Measurements from ENCODE around the gene ALDH18A1. TPM values are rescaled to one million over a fixed set of nuclear protein-coding genes. Genes with fewer than 3 reads are reported as not detected.
A peak's percentile ranks its signal among the peaks of the same experiment; 100 is the strongest.

ALDH18A1 gene
- total RNA-seq, 1 experiment from 2014 or later: 87.6 TPM

DNA sequence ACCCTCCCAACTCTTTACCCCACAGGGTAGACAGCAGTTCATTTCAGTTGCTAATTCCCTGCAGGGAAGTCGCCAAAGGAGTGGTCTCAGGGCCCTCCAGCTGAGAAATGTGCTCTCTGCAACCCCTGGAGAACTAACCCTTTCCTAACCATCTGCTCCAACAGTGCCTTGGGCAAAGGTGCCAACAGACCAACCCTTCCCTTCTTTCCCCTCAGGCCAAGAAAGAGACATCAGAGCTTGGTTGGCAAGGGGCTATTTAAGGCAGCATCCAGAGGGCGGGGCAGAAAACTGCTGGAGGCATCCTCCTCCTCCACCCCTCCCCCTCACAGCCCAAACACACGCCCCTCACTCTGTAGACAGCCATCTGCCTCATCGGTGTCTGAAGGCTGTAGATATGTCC, 97.0 kb downstream of the ALDH18A1 start:
- TF ChIP-seq JUND (IDR thresholded peaks at IDR 0.05) (no peak), SP1 (IDR thresholded peaks at IDR 0.05; ENCODE audit: low read depth) (no peak), EZH2phosphoT487 (IDR thresholded peaks at IDR 0.05; ENCODE audit: borderline replicate concordance) (no peak), YY1 (IDR thresholded peaks at IDR 0.05; ENCODE audit: extremely low read depth, insufficient replicate concordance, low read depth, low read length) (no peak), ZFX (IDR thresholded peaks at IDR 0.05) (no peak), CBX3 (IDR thresholded peaks at IDR 0.05; ENCODE audit: low read depth) (no peak), EZH2 (IDR thresholded peaks at IDR 0.05) (no peak), TCF7L2 (IDR thresholded peaks at IDR 0.05; ENCODE audit: borderline replicate concordance, extremely low read depth, insufficient read depth, insufficient read length) (no peak), POLR2A (IDR thresholded peaks at IDR 0.05; ENCODE audit: borderline replicate concordance, extremely low read depth, insufficient read depth, insufficient read length) (no peak), EGR1 (IDR thresholded peaks at IDR 0.05; ENCODE audit: low read depth) (no peak), SRF (IDR thresholded peaks at IDR 0.05; ENCODE audit: low read depth) (no peak), RAD21 (IDR thresholded peaks at IDR 0.05; ENCODE audit: low read depth) (no peak), FOSL1 (IDR thresholded peaks at IDR 0.05; ENCODE audit: low read depth) (no peak), CEBPB (IDR thresholded peaks at IDR 0.05; ENCODE audit: low read depth) (no peak), SIN3A (IDR thresholded peaks at IDR 0.05; ENCODE audit: low read depth) (no peak)
- TF ChIP-seq, protein P1, sequence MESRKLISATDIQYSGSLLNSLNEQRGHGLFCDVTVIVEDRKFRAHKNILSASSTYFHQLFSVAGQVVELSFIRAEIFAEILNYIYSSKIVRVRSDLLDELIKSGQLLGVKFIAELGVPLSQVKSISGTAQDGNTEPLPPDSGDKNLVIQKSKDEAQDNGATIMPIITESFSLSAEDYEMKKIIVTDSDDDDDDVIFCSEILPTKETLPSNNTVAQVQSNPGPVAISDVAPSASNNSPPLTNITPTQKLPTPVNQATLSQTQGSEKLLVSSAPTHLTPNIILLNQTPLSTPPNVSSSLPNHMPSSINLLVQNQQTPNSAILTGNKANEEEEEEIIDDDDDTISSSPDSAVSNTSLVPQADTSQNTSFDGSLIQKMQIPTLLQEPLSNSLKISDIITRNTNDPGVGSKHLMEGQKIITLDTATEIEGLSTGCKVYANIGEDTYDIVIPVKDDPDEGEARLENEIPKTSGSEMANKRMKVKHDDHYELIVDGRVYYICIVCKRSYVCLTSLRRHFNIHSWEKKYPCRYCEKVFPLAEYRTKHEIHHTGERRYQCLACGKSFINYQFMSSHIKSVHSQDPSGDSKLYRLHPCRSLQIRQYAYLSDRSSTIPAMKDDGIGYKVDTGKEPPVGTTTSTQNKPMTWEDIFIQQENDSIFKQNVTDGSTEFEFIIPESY (IDR thresholded peaks at IDR 0.05; ENCODE audit: extremely low read depth, insufficient replicate concordance, low read length): no peak
- TF ChIP-seq, protein P2, sequence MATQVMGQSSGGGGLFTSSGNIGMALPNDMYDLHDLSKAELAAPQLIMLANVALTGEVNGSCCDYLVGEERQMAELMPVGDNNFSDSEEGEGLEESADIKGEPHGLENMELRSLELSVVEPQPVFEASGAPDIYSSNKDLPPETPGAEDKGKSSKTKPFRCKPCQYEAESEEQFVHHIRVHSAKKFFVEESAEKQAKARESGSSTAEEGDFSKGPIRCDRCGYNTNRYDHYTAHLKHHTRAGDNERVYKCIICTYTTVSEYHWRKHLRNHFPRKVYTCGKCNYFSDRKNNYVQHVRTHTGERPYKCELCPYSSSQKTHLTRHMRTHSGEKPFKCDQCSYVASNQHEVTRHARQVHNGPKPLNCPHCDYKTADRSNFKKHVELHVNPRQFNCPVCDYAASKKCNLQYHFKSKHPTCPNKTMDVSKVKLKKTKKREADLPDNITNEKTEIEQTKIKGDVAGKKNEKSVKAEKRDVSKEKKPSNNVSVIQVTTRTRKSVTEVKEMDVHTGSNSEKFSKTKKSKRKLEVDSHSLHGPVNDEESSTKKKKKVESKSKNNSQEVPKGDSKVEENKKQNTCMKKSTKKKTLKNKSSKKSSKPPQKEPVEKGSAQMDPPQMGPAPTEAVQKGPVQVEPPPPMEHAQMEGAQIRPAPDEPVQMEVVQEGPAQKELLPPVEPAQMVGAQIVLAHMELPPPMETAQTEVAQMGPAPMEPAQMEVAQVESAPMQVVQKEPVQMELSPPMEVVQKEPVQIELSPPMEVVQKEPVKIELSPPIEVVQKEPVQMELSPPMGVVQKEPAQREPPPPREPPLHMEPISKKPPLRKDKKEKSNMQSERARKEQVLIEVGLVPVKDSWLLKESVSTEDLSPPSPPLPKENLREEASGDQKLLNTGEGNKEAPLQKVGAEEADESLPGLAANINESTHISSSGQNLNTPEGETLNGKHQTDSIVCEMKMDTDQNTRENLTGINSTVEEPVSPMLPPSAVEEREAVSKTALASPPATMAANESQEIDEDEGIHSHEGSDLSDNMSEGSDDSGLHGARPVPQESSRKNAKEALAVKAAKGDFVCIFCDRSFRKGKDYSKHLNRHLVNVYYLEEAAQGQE (IDR thresholded peaks at IDR 0.05; ENCODE audit: low read depth): no peak
- TF ChIP-seq, protein P3, sequence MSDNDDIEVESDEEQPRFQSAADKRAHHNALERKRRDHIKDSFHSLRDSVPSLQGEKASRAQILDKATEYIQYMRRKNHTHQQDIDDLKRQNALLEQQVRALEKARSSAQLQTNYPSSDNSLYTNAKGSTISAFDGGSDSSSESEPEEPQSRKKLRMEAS (IDR thresholded peaks at IDR 0.05): no peak
- TF ChIP-seq, protein P4, sequence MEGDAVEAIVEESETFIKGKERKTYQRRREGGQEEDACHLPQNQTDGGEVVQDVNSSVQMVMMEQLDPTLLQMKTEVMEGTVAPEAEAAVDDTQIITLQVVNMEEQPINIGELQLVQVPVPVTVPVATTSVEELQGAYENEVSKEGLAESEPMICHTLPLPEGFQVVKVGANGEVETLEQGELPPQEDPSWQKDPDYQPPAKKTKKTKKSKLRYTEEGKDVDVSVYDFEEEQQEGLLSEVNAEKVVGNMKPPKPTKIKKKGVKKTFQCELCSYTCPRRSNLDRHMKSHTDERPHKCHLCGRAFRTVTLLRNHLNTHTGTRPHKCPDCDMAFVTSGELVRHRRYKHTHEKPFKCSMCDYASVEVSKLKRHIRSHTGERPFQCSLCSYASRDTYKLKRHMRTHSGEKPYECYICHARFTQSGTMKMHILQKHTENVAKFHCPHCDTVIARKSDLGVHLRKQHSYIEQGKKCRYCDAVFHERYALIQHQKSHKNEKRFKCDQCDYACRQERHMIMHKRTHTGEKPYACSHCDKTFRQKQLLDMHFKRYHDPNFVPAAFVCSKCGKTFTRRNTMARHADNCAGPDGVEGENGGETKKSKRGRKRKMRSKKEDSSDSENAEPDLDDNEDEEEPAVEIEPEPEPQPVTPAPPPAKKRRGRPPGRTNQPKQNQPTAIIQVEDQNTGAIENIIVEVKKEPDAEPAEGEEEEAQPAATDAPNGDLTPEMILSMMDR (IDR thresholded peaks at IDR 0.05 in 2 of 3, conservative IDR thresholded peaks at IDR 0.05 in 1 of 3; ENCODE audit: borderline replicate concordance in 1 of 3, insufficient read depth in 1 of 3, low read depth in 2 of 3, low read length in 2 of 3): no peak
- TF ChIP-seq, protein P5, sequence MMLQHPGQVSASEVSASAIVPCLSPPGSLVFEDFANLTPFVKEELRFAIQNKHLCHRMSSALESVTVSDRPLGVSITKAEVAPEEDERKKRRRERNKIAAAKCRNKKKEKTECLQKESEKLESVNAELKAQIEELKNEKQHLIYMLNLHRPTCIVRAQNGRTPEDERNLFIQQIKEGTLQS (IDR thresholded peaks at IDR 0.05): no peak
- Histone ChIP-seq H2AFZ (ENCODE audit: low read depth, low read length, poor library complexity, severe bottlenecking) (no peak overlapping the region), H3K4me3 (replicated peaks in 1 of 2; ENCODE audit: low read depth in 1 of 2, low read length in 2 of 2) (no peak overlapping the region), H3K9ac (ENCODE audit: low read length) (no peak overlapping the region), H3K27ac (ENCODE audit: low read depth, low read length) (no peak overlapping the region), H3K4me2 (ENCODE audit: low read length) (0 out of 2 replicates have a peak overlapping the region, but pooled peaks have one; percentile 3), H3K4me1 (ENCODE audit: control insufficient read depth in 1 of 2, insufficient read depth in 2 of 2, low read length in 2 of 2) (peaks cover 0 to 11% of the 10 kb centered on the region in 2 experiments; a peak in 1 of 4 replicates), H3K9me2 (ENCODE audit: insufficient read depth) (no peaks in the 10 kb centered on the region), H3K9me3 (ENCODE audit: control insufficient read depth in 1 of 2, insufficient read depth in 1 of 2, low read depth in 1 of 2, low read length in 2 of 2) (no peaks in the 10 kb centered on the region), H3K79me2 (ENCODE audit: insufficient read depth, low read length) (no peaks in the 10 kb centered on the region), H4K20me1 (ENCODE audit: insufficient read depth) (no peaks in the 10 kb centered on the region), H3K36me3 (ENCODE audit: control insufficient read depth in 1 of 2, insufficient read depth in 2 of 2, low read length in 2 of 2) (no peaks in the 10 kb centered on the region), H3K27me3 (ENCODE audit: insufficient read depth, low read length) (no peaks in the 10 kb centered on the region; the same call in 1 of the 2 replicates)
- ATAC-seq: no peak
- intact Hi-C loops (cut with micrococcal nuclease): no loop called here
- RAD21 ChIA-PET (ENCODE audit: low non-redundant PET in 1 of 2, low total read pairs in 2 of 2, uncharacterized antibody in 2 of 2, unreplicated experiment in 2 of 2): no interaction called here
- POLR2A ChIA-PET: no interaction called here
- DNase-seq (ENCODE audit: low read depth, low spot score): no peak
- CTCF ChIA-PET: interaction anchor here (0.6 kb wide), 1 partner anchor 317 kb away, joined by 4 read pairs; no protein-coding TSS in a partner anchor
- no TSS peak for BruUV-seq (replicated peaks)
